BE2C (cell line): ENCODE measurements around the gene SLC4A2.
A peak's percentile ranks its signal among the peaks of the same experiment; 100 is the strongest.

Experiments used
- DNase-seq: peaks from one replicate; pipeline ENCODE4 v3.0.0-alpha.2; 2020
- H3K27me3 ChIP-seq: fragments of 250-450 bp; sonication (Bioruptor Pico); 2 replicates; pipeline ENCODE4 v1.5.1; 2020; ENCODE audit warnings: mild to moderate bottlenecking
- H3K36me3 ChIP-seq: fragments of 250-450 bp; sonication (Bioruptor Pico); 2 replicates; pipeline ENCODE4 v1.5.1; 2020; ENCODE audit warnings: mild to moderate bottlenecking
- H3K4me1 ChIP-seq: fragments of 250-450 bp; sonication (Bioruptor Pico); 2 replicates; pipeline ENCODE4 v1.5.1; 2020
- H3K4me3 ChIP-seq: 2 replicates; pipeline ENCODE4 v1.5.1; 2011; ENCODE audit warnings: low read depth, low read length
- H3K9me3 ChIP-seq: fragments of 250-450 bp; sonication (Bioruptor Pico); 2 replicates; pipeline ENCODE4 v1.5.1; 2020
- TF ChIP-seq, protein P1 (sequence below): IDR thresholded peaks from 2 replicates; pipeline ENCODE4 v1.5.1; 2012; ENCODE audit warnings: mild to moderate bottlenecking, low read depth, low read length

The SLC4A2 gene

DNA sequence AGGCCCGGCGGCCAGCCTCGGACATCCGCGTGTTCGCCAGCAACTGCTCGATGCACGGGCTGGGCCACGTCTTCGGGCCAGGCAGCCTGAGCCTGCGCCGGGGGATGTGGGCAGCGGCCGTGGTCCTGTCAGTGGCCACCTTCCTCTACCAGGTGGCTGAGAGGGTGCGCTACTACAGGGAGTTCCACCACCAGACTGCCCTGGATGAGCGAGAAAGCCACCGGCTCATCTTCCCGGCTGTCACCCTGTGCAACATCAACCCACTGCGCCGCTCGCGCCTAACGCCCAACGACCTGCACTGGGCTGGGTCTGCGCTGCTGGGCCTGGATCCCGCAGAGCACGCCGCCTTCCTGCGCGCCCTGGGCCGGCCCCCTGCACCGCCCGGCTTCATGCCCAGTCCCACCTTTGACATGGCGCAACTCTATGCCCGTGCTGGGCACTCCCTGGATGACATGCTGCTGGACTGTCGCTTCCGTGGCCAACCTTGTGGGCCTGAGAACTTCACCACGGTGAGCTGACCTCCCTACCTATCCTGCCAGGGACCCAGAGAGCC, 10.4 kb upstream of the SLC4A2 start:
- peaks cover 34% of the 10 kb centered on the region for H3K4me1 ChIP-seq

GRCh38 chr7:151051108-151051507, 8.3 kb upstream of the SLC4A2 start:
- TF ChIP-seq, protein P1, sequence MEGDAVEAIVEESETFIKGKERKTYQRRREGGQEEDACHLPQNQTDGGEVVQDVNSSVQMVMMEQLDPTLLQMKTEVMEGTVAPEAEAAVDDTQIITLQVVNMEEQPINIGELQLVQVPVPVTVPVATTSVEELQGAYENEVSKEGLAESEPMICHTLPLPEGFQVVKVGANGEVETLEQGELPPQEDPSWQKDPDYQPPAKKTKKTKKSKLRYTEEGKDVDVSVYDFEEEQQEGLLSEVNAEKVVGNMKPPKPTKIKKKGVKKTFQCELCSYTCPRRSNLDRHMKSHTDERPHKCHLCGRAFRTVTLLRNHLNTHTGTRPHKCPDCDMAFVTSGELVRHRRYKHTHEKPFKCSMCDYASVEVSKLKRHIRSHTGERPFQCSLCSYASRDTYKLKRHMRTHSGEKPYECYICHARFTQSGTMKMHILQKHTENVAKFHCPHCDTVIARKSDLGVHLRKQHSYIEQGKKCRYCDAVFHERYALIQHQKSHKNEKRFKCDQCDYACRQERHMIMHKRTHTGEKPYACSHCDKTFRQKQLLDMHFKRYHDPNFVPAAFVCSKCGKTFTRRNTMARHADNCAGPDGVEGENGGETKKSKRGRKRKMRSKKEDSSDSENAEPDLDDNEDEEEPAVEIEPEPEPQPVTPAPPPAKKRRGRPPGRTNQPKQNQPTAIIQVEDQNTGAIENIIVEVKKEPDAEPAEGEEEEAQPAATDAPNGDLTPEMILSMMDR = no peak
- DNase-seq = no peak
- no peaks in the 10 kb centered on the region for H3K9me3 ChIP-seq
- peaks cover 4% of the 10 kb centered on the region; the same call in 1 of the 2 replicates for H3K36me3 ChIP-seq
- H3K27me3 ChIP-seq = no peaks in the 10 kb centered on the region
- H3K4me3 ChIP-seq = no peak overlapping the region
- peaks cover 20% of the 10 kb centered on the region for H3K4me1 ChIP-seq

More for the DNA sequence above, 10.4 kb upstream of the SLC4A2 start:
- H3K27me3 ChIP-seq = no peaks in the 10 kb centered on the region
- no peak overlapping the region for H3K4me3 ChIP-seq
- peaks cover 7% of the 10 kb centered on the region; the same call in 1 of the 2 replicates for H3K36me3 ChIP-seq
- DNase-seq = no peak
- no peaks in the 10 kb centered on the region for H3K9me3 ChIP-seq
- TF ChIP-seq, protein P1 = no peak

- peaks cover 4% of the 10 kb centered on the region for H3K4me1 ChIP-seq
- 0 out of 2 replicates have a peak, but pooled peaks cover 4% of the 10 kb centered on the region for H3K36me3 ChIP-seq
- H3K4me3 ChIP-seq = no peak overlapping the region
- H3K27me3 ChIP-seq = no peaks in the 10 kb centered on the region
- no peak for DNase-seq
- H3K9me3 ChIP-seq = no peaks in the 10 kb centered on the region
- TF ChIP-seq, protein P1 = no peak
Measured at GRCh38 chr7:151053096-151053495, 6.3 kb upstream of the SLC4A2 start.

GRCh38 chr7:151053751-151054150, 5.6 kb upstream of the SLC4A2 start:
- Histone ChIP-seq H3K4me3 (no peak overlapping the region), H3K36me3 (0 out of 2 replicates have a peak, but pooled peaks cover 4% of the 10 kb centered on the region), H3K4me1 (peaks cover 7% of the 10 kb centered on the region), H3K9me3 (no peaks in the 10 kb centered on the region), H3K27me3 (no peaks in the 10 kb centered on the region)
- no peak for DNase-seq
- TF ChIP-seq, protein P1 = no peak

- no peaks in the 10 kb centered on the region for H3K27me3 ChIP-seq
- TF ChIP-seq, protein P1 = peak; percentile 24; the same call in 1 of the 2 replicates
- peaks cover 11% of the 10 kb centered on the region for H3K4me1 ChIP-seq
- DNase-seq = no peak
- 0 out of 2 replicates have a peak, but pooled peaks cover 4% of the 10 kb centered on the region for H3K36me3 ChIP-seq
- H3K9me3 ChIP-seq = no peaks in the 10 kb centered on the region
- H3K4me3 ChIP-seq = no peak overlapping the region
Measured at GRCh38 chr7:151056283-151056665, 3.1 kb upstream of the SLC4A2 start.

GRCh38 chr7:151056666-151057505, 2.5 kb upstream of the SLC4A2 start:
- H3K4me3 ChIP-seq = peak overlapping the region; percentile 94
- peaks cover 17% of the 10 kb centered on the region for H3K4me1 ChIP-seq
- H3K36me3 ChIP-seq = 0 out of 2 replicates have a peak, but pooled peaks cover 5% of the 10 kb centered on the region
- no peaks in the 10 kb centered on the region for H3K27me3 ChIP-seq
- no peaks in the 10 kb centered on the region for H3K9me3 ChIP-seq
- TF ChIP-seq, protein P1 = no peak
- no peak for DNase-seq
